HL-60 (cell line): ENCODE data around the gene SLC41A3.
"Not testable (repeated sequence)": the region's sequence is repeated elsewhere in the genome, so short reads cannot be mapped to it uniquely, and the experiment has no call there.

Experiments
- GABPA ChIP-seq: IDR thresholded peaks from 2 replicates; pipeline ENCODE4 v1.6.1; 2012; ENCODE audit warnings: low read depth
- POLR2AphosphoS5 ChIP-seq: IDR thresholded peaks from 2 replicates; pipeline ENCODE4 v1.6.1; 2012; ENCODE audit warnings: low read depth
- TF ChIP-seq, protein P1 (sequence below): IDR thresholded peaks from one replicate; pipeline ENCODE4 v1.5.1; 2011; ENCODE audit warnings: low read length, control low read depth, inconsistent platforms; ENCODE audit not compliant: insufficient read depth

DNA sequence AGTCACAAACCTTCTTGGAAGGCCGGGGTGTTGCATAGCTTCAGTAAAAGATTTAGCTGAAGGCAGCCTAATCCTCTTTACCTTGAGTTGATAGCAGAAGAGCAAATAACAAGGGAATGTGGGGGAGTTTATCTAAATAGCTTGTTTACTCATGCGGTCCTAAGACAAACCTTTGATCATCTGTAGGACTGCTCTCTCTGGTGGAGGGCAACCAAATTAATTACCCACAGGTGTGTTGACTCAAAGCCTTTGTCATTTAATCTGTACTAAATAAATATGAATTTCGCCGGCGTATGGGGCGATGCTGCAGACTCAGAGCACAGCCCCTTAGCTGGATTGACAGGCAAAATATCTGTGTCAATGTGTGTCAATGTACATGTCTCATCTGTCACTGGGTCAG is 17.2 kb downstream of the SLC41A3 start:
- TF ChIP-seq, protein P1, sequence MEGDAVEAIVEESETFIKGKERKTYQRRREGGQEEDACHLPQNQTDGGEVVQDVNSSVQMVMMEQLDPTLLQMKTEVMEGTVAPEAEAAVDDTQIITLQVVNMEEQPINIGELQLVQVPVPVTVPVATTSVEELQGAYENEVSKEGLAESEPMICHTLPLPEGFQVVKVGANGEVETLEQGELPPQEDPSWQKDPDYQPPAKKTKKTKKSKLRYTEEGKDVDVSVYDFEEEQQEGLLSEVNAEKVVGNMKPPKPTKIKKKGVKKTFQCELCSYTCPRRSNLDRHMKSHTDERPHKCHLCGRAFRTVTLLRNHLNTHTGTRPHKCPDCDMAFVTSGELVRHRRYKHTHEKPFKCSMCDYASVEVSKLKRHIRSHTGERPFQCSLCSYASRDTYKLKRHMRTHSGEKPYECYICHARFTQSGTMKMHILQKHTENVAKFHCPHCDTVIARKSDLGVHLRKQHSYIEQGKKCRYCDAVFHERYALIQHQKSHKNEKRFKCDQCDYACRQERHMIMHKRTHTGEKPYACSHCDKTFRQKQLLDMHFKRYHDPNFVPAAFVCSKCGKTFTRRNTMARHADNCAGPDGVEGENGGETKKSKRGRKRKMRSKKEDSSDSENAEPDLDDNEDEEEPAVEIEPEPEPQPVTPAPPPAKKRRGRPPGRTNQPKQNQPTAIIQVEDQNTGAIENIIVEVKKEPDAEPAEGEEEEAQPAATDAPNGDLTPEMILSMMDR, result not testable (repeated sequence)
- not testable (repeated sequence) for TF ChIP-seq POLR2AphosphoS5, GABPA
